Loucy (cell line): ENCODE results near the gene PHACTR3.
A peak's percentile ranks its signal among the peaks of the same experiment; 100 is the strongest.

Source experiments
- H2AFZ ChIP-seq: fragments of 200-600 bp; sonication (generic); 2 replicates; pipeline ENCODE4 v1.6.0; 2016; ENCODE audit warnings: antibody characterized with exemption, mild to moderate bottlenecking, low read length, moderate library complexity
- H3F3A ChIP-seq: fragments of 200-600 bp; 2 replicates; pipeline ENCODE4 v1.6.0; 2016; ENCODE audit warnings: antibody characterized with exemption, low read depth, mild to moderate bottlenecking
- H3K27me3 ChIP-seq: fragments of 200-600 bp; sonication (generic); 2 replicates; pipeline ENCODE4 v1.6.1; 2014; ENCODE audit warnings: low read length, mild to moderate bottlenecking; ENCODE audit not compliant: insufficient read depth, poor library complexity, severe bottlenecking
- H3K36me3 ChIP-seq: fragments of 200-600 bp; sonication (generic); 2 replicates; pipeline ENCODE4 v1.6.1; 2016; ENCODE audit warnings: low read length; ENCODE audit not compliant: insufficient read depth
- H3K4me1 ChIP-seq: fragments of 200-600 bp; sonication (generic); 2 replicates; pipeline ENCODE4 v1.5.1; 2014; ENCODE audit warnings: low read length, mild to moderate bottlenecking; ENCODE audit not compliant: insufficient read depth, poor library complexity, severe bottlenecking
- H3K4me2 ChIP-seq: fragments of 200-600 bp; sonication (generic); 2 replicates; pipeline ENCODE4 v1.6.0; 2014; ENCODE audit warnings: antibody characterized with exemption, low read length, low read depth, mild to moderate bottlenecking; ENCODE audit not compliant: poor library complexity, severe bottlenecking
- H3K4me3 ChIP-seq: fragments of 200-600 bp; sonication (generic); 2 replicates; pipeline ENCODE4 v1.5.1; 2014; ENCODE audit warnings: low read length, mild to moderate bottlenecking, mixed read lengths; ENCODE audit not compliant: poor library complexity, severe bottlenecking
- H3K79me2 ChIP-seq: fragments of 200-600 bp; sonication (generic); 2 replicates; pipeline ENCODE4 v1.6.1; 2014; ENCODE audit warnings: low read length; ENCODE audit not compliant: insufficient read depth
- H3K9ac ChIP-seq: fragments of 200-600 bp; sonication (generic); 2 replicates; pipeline ENCODE4 v1.6.0; 2014; ENCODE audit warnings: mild to moderate bottlenecking, low read depth, low read length, moderate library complexity; ENCODE audit not compliant: poor library complexity, severe bottlenecking
- H3K9me2 ChIP-seq: fragments of 200-600 bp; sonication (generic); replicated peaks from 2 replicates; pipeline ENCODE4 v1.6.1; 2016; ENCODE audit warnings: low read depth, low read length, mixed read lengths
- H3K9me3 ChIP-seq: fragments of 200-600 bp; sonication (generic); 2 replicates; pipeline ENCODE4 v1.6.1; 2014; ENCODE audit warnings: mild to moderate bottlenecking, antibody characterized with exemption, low read length, low read depth; ENCODE audit not compliant: insufficient read depth
- H4K20me1 ChIP-seq: fragments of 200-600 bp; sonication (generic); 2 replicates; pipeline ENCODE4 v1.6.0; 2014; ENCODE audit warnings: antibody characterized with exemption, low read length, mild to moderate bottlenecking; ENCODE audit not compliant: insufficient read depth, poor library complexity, severe bottlenecking
- EZH2phosphoT487 ChIP-seq: fragments of 200-600 bp; IDR thresholded peaks from 2 replicates; pipeline ENCODE4 v1.6.1; 2018; ENCODE audit warnings: antibody characterized with exemption, mild to moderate bottlenecking, moderate library complexity, borderline replicate concordance
- TF ChIP-seq, protein P1 (sequence below): fragments of 200-600 bp; sonication (generic); conservative IDR thresholded peaks from 2 replicates; pipeline ENCODE4 v1.5.1; 2014; ENCODE audit warnings: mild to moderate bottlenecking, antibody characterized with exemption, low read length

The PHACTR3 gene

DNA sequence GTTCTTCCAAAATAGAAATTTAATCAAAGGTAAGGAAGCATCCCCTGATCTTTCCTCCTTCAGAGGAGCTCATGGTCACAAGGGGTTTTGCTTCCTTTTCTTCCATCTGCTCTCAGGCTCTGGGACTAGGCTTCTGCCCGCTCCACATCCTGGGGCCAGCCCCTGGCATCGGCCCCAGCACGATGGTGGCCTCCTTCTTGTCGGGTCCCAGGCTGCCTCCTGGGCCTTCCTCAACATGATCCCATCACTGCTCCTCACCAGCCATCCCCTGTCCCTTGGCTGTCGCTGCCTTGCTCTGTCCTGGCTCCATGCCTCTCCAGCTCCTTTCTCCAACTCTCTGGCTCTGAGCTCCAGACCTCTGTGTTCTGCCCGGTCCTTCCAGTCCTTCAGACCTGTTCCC lies 4.1 kb downstream of the PHACTR3 start:
- 0 out of 2 replicates have a peak, but pooled peaks cover 2% of the 10 kb centered on the region for H3F3A ChIP-seq
- H3K36me3 ChIP-seq, result no peaks in the 10 kb centered on the region
- peaks cover 17% of the 10 kb centered on the region for H4K20me1 ChIP-seq
- no peaks in the 10 kb centered on the region for H3K9me3 ChIP-seq
- peak overlapping the region; percentile 73 for H3K4me2 ChIP-seq
- H3K9ac ChIP-seq, result peak overlapping the region; percentile 58
- TF ChIP-seq, protein P1, sequence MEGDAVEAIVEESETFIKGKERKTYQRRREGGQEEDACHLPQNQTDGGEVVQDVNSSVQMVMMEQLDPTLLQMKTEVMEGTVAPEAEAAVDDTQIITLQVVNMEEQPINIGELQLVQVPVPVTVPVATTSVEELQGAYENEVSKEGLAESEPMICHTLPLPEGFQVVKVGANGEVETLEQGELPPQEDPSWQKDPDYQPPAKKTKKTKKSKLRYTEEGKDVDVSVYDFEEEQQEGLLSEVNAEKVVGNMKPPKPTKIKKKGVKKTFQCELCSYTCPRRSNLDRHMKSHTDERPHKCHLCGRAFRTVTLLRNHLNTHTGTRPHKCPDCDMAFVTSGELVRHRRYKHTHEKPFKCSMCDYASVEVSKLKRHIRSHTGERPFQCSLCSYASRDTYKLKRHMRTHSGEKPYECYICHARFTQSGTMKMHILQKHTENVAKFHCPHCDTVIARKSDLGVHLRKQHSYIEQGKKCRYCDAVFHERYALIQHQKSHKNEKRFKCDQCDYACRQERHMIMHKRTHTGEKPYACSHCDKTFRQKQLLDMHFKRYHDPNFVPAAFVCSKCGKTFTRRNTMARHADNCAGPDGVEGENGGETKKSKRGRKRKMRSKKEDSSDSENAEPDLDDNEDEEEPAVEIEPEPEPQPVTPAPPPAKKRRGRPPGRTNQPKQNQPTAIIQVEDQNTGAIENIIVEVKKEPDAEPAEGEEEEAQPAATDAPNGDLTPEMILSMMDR, result no peak
- no peak for TF ChIP-seq EZH2phosphoT487
- H3K27me3 ChIP-seq, result no peaks in the 10 kb centered on the region
- no peak overlapping the region for H2AFZ ChIP-seq
- H3K9me2 ChIP-seq, result no peaks in the 10 kb centered on the region
- H3K4me3 ChIP-seq, result peak overlapping the region; percentile 53
- peaks cover 76% of the 10 kb centered on the region for H3K79me2 ChIP-seq
- H3K4me1 ChIP-seq, result peaks cover 22% of the 10 kb centered on the region

DNA sequence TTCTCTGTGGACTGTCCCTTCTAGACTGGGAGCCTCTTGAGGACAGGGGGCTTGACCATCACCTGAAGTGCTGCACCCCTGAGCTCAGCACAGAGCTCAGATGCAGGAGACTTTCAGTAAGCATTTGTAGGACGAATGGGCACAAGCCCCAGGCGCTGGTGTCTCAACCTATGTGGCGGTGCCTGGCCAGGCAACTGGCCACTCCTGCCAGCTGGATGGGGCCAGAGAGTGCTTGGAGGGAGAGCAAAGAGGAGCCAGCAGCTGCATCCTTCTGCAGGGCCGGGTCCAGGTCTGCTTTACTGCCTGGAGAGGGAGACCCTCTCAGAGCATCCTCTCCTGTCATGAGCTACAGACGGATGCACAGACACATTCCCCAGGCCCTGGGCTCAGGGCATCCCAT lies 4.5 kb downstream of the PHACTR3 start:
- H3K4me1 ChIP-seq, result peaks cover 22% of the 10 kb centered on the region
- no peaks in the 10 kb centered on the region for H3K9me3 ChIP-seq
- H4K20me1 ChIP-seq, result peaks cover 17% of the 10 kb centered on the region
- no peak overlapping the region for H2AFZ ChIP-seq
- H3F3A ChIP-seq, result 0 out of 2 replicates have a peak, but pooled peaks cover 2% of the 10 kb centered on the region
- peak overlapping the region; percentile 73 for H3K4me2 ChIP-seq
- TF ChIP-seq EZH2phosphoT487, result no peak
- TF ChIP-seq, protein P1, result no peak
- H3K9ac ChIP-seq, result peak overlapping the region; percentile 58
- no peaks in the 10 kb centered on the region for H3K27me3 ChIP-seq
- peaks cover 77% of the 10 kb centered on the region for H3K79me2 ChIP-seq
- H3K36me3 ChIP-seq, result peaks cover 4% of the 10 kb centered on the region; the same call in 1 of the 2 replicates
- H3K4me3 ChIP-seq, result peak overlapping the region; percentile 53
- H3K9me2 ChIP-seq, result no peaks in the 10 kb centered on the region

DNA sequence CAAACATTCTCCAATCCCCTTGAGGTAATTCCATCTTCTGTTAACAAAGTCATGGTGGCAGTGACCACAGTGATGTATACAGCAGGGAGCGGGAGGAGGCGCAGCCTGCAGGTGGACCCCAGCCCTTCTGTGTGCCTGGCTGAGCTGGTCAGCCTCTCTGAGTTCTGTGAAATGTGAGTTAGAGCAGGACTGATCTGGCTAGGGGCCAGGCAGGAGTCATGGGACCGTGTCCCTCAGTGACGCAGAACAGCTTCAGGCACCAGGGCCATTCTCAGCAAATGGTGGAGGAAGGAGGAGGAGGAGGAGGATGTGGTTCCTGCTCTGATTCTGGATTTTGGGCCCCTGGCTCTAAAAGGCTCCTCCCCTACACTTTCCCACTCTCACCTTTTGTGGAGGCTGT lies 6.9 kb downstream of the PHACTR3 start:
- peaks cover 21% of the 10 kb centered on the region for H4K20me1 ChIP-seq

More for the DNA sequence above, 6.9 kb downstream of the PHACTR3 start:
- H3K4me1 ChIP-seq, result peaks cover 22% of the 10 kb centered on the region
- TF ChIP-seq, protein P1, result no peak
- no peak for TF ChIP-seq EZH2phosphoT487
- no peaks in the 10 kb centered on the region for H3K9me2 ChIP-seq
- no peak overlapping the region for H3K9ac ChIP-seq
- no peak overlapping the region for H3K4me3 ChIP-seq
- 0 out of 2 replicates have a peak, but pooled peaks cover 2% of the 10 kb centered on the region for H3F3A ChIP-seq
- H3K36me3 ChIP-seq, result peaks cover 8% of the 10 kb centered on the region; the same call in 1 of the 2 replicates
- no peak overlapping the region for H2AFZ ChIP-seq
- H3K79me2 ChIP-seq, result peaks cover 91% of the 10 kb centered on the region
- no peaks in the 10 kb centered on the region for H3K27me3 ChIP-seq
- H3K4me2 ChIP-seq, result no peak overlapping the region
- no peaks in the 10 kb centered on the region for H3K9me3 ChIP-seq
